SK-N-SH (cell line): ENCODE data around the gene CREB3L4. TPM values are rescaled to one million over a fixed set of nuclear protein-coding genes. Genes with fewer than 3 reads are reported as not detected.

Experiments
- CTCF ChIA-PET: fragments of 300-600, 350-600 bp; formaldehyde crosslinking; extraction: SDS; loops from one replicate; lab custom pipeline; 2021; lab: Yijun Ruan, JAX
- POLR2A ChIA-PET: fragments of 350-600 bp; sonication (Branson Sonifier 250); formaldehyde crosslinking; extraction: SDS; loops from one replicate; lab custom pipeline; 2020; ENCODE audit warnings: antibody characterized with exemption, inconsistent platforms; lab: Yijun Ruan, JAX
- DNase-seq: peaks from one replicate; pipeline ENCODE4 v3.0.0; 2012
- H2AFZ ChIP-seq: fragments of 200-600 bp; sonication (generic); 2 replicates; pipeline ENCODE4 v1.8.1; 2016; ENCODE audit warnings: antibody characterized with exemption, mild to moderate bottlenecking, low read depth
- H3F3A ChIP-seq: fragments of 200-600 bp; sonication (generic); replicated peaks from 2 replicates; pipeline ENCODE3; 2016; ENCODE audit warnings: antibody characterized with exemption, mild to moderate bottlenecking; ENCODE audit not compliant: insufficient read depth
- H3K27ac ChIP-seq, 2 experiments: fragments of 200-500 bp in 1 of 2; fragments of 200-600 bp in 1 of 2; sonication (Bioruptor generic) in 1 of 2; sonication (generic), shearing (Covaris generic) in 1 of 2; 2 replicates each; pipeline versions ENCODE4 v1.5.1 to v1.6.1; 2014 to 2016; ENCODE audit warnings: low read depth in 2 of 2, inconsistent platforms in 1 of 2, low read length in 1 of 2, mild to moderate bottlenecking in 1 of 2, mixed read lengths in 1 of 2
- H3K27me3 ChIP-seq: fragments of 200-600 bp; sonication (generic), shearing (Covaris generic); 2 replicates; pipeline ENCODE4 v1.6.1; 2016; ENCODE audit warnings: mixed run types; ENCODE audit not compliant: insufficient read depth
- H3K36me3 ChIP-seq, 2 experiments: fragments of 200-500 bp in 1 of 2; fragments of 200-600 bp in 1 of 2; sonication (Bioruptor generic) in 1 of 2; sonication (generic) in 1 of 2; replicated peaks in 1 of 2; 2 replicates each; pipeline versions ENCODE3 to v1.5.1; 2014 to 2016; ENCODE audit warnings: low read length in 1 of 2, mild to moderate bottlenecking in 1 of 2; ENCODE audit not compliant: insufficient read depth in 2 of 2, control insufficient read depth in 1 of 2
- H3K4me1 ChIP-seq, 2 experiments: fragments of 200-500 bp in 1 of 2; fragments of 200-600 bp in 1 of 2; sonication (Bioruptor generic) in 1 of 2; sonication (generic), shearing (Covaris generic) in 1 of 2; 2 replicates each; pipeline versions ENCODE4 v1.5.1 to v1.6.1; 2014 to 2016; ENCODE audit warnings: low read depth in 1 of 2, low read length in 1 of 2, mixed run types in 1 of 2; ENCODE audit not compliant: insufficient read depth in 2 of 2, control insufficient read depth in 1 of 2
- H3K4me2 ChIP-seq: fragments of 200-600 bp; sonication (generic), shearing (Covaris generic); 2 replicates; pipeline ENCODE4 v1.6.1; 2017; ENCODE audit warnings: mixed run types
- H3K4me3 ChIP-seq, 2 experiments: fragments of 200-500 bp in 1 of 2; fragments of 200-600 bp in 1 of 2; sonication (Bioruptor generic) in 1 of 2; sonication (generic), shearing (Covaris generic) in 1 of 2; 2 replicates each; pipeline versions ENCODE4 v1.5.1 to v1.8.1; 2014 to 2016; ENCODE audit warnings: low read depth in 2 of 2, inconsistent platforms in 1 of 2, low read length in 1 of 2, mild to moderate bottlenecking in 1 of 2, mixed read lengths in 1 of 2, moderate library complexity in 1 of 2
- H3K79me2 ChIP-seq: fragments of 200-600 bp; sonication (generic); 2 replicates; pipeline ENCODE4 v1.8.1; 2017; ENCODE audit warnings: mild to moderate bottlenecking; ENCODE audit not compliant: insufficient read depth
- H3K9ac ChIP-seq: fragments of 200-600 bp; sonication (generic); 2 replicates; pipeline ENCODE4 v1.6.1; 2017; ENCODE audit warnings: mixed run types
- H3K9me2 ChIP-seq: fragments of 200-600 bp; sonication (generic); 2 replicates; pipeline ENCODE4 v1.6.1; 2017; ENCODE audit warnings: mixed run types
- H3K9me3 ChIP-seq: fragments of 200-600 bp; sonication (generic); 2 replicates; pipeline ENCODE4 v1.6.1; 2017; ENCODE audit warnings: mixed run types, mild to moderate bottlenecking, moderate library complexity
- H4K20me1 ChIP-seq: fragments of 200-600 bp; sonication (generic); 2 replicates; pipeline ENCODE4 v1.6.1; 2017; ENCODE audit warnings: mild to moderate bottlenecking, mixed run types; ENCODE audit not compliant: insufficient read depth
- CHD2 ChIP-seq: fragments of 150-350 bp; IDR thresholded peaks from 2 replicates; pipeline ENCODE4 v1.6.1; 2018; ENCODE audit warnings: low read length; ENCODE audit not compliant: partially characterized antibody
- EP300 ChIP-seq, 2 experiments: IDR thresholded peaks; 2 replicates each; pipeline versions ENCODE4 v1.4.0 to v1.6.1; 2012; ENCODE audit warnings: borderline replicate concordance in 1 of 2, low read depth in 1 of 2, low read length in 1 of 2
- FOXM1 ChIP-seq: IDR thresholded peaks from 2 replicates; pipeline ENCODE4 v1.4.0; 2012; ENCODE audit warnings: low read depth, mild to moderate bottlenecking
- JUND ChIP-seq: IDR thresholded peaks from 2 replicates; pipeline ENCODE4 v1.4.0; 2012
- MEF2A ChIP-seq: IDR thresholded peaks from 2 replicates; pipeline ENCODE4 v1.4.0; 2012; ENCODE audit warnings: low read depth, borderline replicate concordance
- MXI1 ChIP-seq: IDR thresholded peaks from 2 replicates; pipeline ENCODE4 v1.6.1; 2012; ENCODE audit warnings: mild to moderate bottlenecking, low read depth, low read length, improper control_type of control experiment
- NFIC ChIP-seq: IDR thresholded peaks from 2 replicates; pipeline ENCODE4 v1.4.0; 2012; ENCODE audit warnings: borderline replicate concordance
- NRF1 ChIP-seq: IDR thresholded peaks from 2 replicates; pipeline ENCODE4 v1.6.1; 2012; ENCODE audit warnings: low read depth, mild to moderate bottlenecking, low read length
- POLR2AphosphoS5 ChIP-seq: IDR thresholded peaks from 2 replicates; pipeline ENCODE4 v1.6.1; 2012; ENCODE audit warnings: low read depth, low read length
- RCOR1 ChIP-seq: fragments of 150-350 bp; IDR thresholded peaks from 2 replicates; pipeline ENCODE4 v1.6.1; 2017; ENCODE audit warnings: antibody characterized with exemption, low read length
- REST ChIP-seq: IDR thresholded peaks from 2 replicates; pipeline ENCODE4 v1.6.1; 2012; ENCODE audit warnings: mild to moderate bottlenecking, low read depth, low read length, moderate library complexity
- SIN3A ChIP-seq: IDR thresholded peaks from 2 replicates; pipeline ENCODE4 v1.6.1; 2012; ENCODE audit warnings: low read depth, mild to moderate bottlenecking, low read length, moderate library complexity, borderline replicate concordance
- SMC3 ChIP-seq: IDR thresholded peaks from 2 replicates; pipeline ENCODE4 v1.6.1; 2012; ENCODE audit warnings: low read depth, low read length, improper control_type of control experiment
- TCF12 ChIP-seq: IDR thresholded peaks from 2 replicates; pipeline ENCODE4 v1.4.0; 2012
- TEAD4 ChIP-seq: IDR thresholded peaks from 2 replicates; pipeline ENCODE4 v1.4.0; 2012; ENCODE audit warnings: mild to moderate bottlenecking, borderline replicate concordance; ENCODE audit not compliant: insufficient read depth
- USF1 ChIP-seq: IDR thresholded peaks from 2 replicates; pipeline ENCODE4 v1.4.0; 2012; ENCODE audit warnings: low read depth, borderline replicate concordance
- YY1 ChIP-seq: IDR thresholded peaks from 2 replicates; pipeline ENCODE4 v1.4.0; 2012; ENCODE audit warnings: low read depth, mild to moderate bottlenecking
- ZBTB33 ChIP-seq: IDR thresholded peaks from 2 replicates; pipeline ENCODE4 v1.4.0; 2012; ENCODE audit warnings: low read depth, borderline replicate concordance
- WGBS: methylation state at CpG from one replicate; pipeline ENCODE4 v1.1.6; 2017; ENCODE audit warnings: low lambda C conversion rate; 5-methylcytosine and 5-hydroxymethylcytosine counted together
- polyA plus RNA-seq, 3 experiments: library from polyadenylated mRNA; depleted of rRNA; stranded (reverse); fragments of >200 nt; gene quantifications; 2 replicates each; pipeline ENCODE4 v1.2.3, GENCODE V29; 2012
- TF ChIP-seq, protein P1 (sequence below): IDR thresholded peaks from 2 replicates; pipeline ENCODE4 v1.4.0; 2012; ENCODE audit warnings: low read depth

The CREB3L4 gene
- polyA plus RNA-seq, 1 of the 3 experiments (the other 2 are of a cell fraction) = 12.8 TPM

DNA sequence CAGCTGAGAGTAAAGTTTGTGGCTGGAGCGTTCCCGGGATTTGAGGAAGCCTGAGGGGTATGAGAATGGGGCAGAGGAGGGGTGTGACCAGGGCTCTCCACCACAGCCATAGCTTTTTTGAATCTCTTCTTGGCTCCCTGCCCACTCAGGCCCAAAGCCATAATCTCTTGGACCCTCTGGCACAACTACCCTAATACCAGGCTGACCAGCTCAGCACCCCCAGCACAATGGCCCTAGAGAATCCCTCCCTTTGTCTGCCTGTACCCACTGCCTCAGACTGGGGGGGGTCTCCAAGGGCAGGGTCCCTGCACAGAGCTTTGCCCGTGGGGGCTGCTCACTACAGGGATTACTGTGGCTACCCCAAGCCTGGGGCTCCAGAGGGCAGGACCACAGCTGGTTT is 28.7 kb upstream of the CREB3L4 start (continued):
- TF ChIP-seq, protein P1, sequence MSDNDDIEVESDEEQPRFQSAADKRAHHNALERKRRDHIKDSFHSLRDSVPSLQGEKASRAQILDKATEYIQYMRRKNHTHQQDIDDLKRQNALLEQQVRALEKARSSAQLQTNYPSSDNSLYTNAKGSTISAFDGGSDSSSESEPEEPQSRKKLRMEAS = no peak

GRCh38 chr1:153939476-153939875 is 28.2 kb upstream of the CREB3L4 start:
- no peak overlapping the region for H3K27ac ChIP-seq
- TF ChIP-seq ZBTB33 (no peak), SIN3A (no peak), TEAD4 (no peak), MXI1 (no peak), NRF1 (no peak), POLR2AphosphoS5 (no peak)
- TF ChIP-seq, all 33 proteins: peak for 0
- DNase-seq = peak; percentile 12
- Histone ChIP-seq H3K9ac (no peak overlapping the region), H3K9me2 (no peaks in the 10 kb centered on the region), H3K27me3 (no peaks in the 10 kb centered on the region), H3K4me3 (no peak overlapping the region), H2AFZ (no peak overlapping the region), H4K20me1 (no peaks in the 10 kb centered on the region), H3K4me1 (peaks cover 0 to 6% of the 10 kb centered on the region in 2 experiments; a peak in 1 of 4 replicates), H3K4me2 (no peak overlapping the region), H3K36me3 (peaks cover 7 to 68% of the 10 kb centered on the region in 2 experiments), H3K9me3 (no peaks in the 10 kb centered on the region), H3K79me2 (peaks cover 9% of the 10 kb centered on the region), H3F3A (no peaks in the 10 kb centered on the region)
- ChIA-PET CTCF (interaction anchor here (0.8 to 1.8 kb wide), 6 partner anchors 10 to 142 kb away, joined by 3 to 6 read pairs (median 4); partner anchors contain the start of gene RAB13), POLR2A (interaction anchor here (0.7 to 1.6 kb wide), 3 partner anchors 8 to 28 kb away, joined by 3 to 6 read pairs (median 3); partner anchors contain the start of gene CREB3L4)
- 94% methylated on average over 6 of the region's 12 CpGs for WGBS

GRCh38 chr1:153940756-153941155 is 26.9 kb upstream of the CREB3L4 start:
- H3K4me2 ChIP-seq = no peak overlapping the region
- POLR2A ChIA-PET = no interaction called here
- WGBS = 96% methylated on average over 8 of the region's 8 CpGs
- no peak for TF ChIP-seq RCOR1
- TF ChIP-seq POLR2AphosphoS5 = no peak
- no peak for TF ChIP-seq EP300 (IDR thresholded peaks at IDR 0.05; ENCODE audit: borderline replicate concordance in 1 of 2, low read depth in 1 of 2, low read length in 1 of 2)
- TF ChIP-seq TCF12 = no peak
- TF ChIP-seq REST = no peak
- TF ChIP-seq FOXM1 = no peak
- TF ChIP-seq USF1 = no peak
- no peak for TF ChIP-seq SIN3A
- no peak for TF ChIP-seq SMC3
- TF ChIP-seq YY1 = no peak
- TF ChIP-seq MEF2A = no peak
- no peak for TF ChIP-seq NFIC
- TF ChIP-seq JUND = no peak
- no peak for TF ChIP-seq CHD2
- TF ChIP-seq, protein P1 = no peak

More at GRCh38 chr1:153940756-153941155, 26.9 kb upstream of the CREB3L4 start:
- H3K27me3 ChIP-seq = no peaks in the 10 kb centered on the region
- CTCF ChIA-PET = interaction anchor here (1.7 to 1.8 kb wide), 2 partner anchors 11 to 144 kb away, joined by 4 to 6 read pairs; no protein-coding TSS in a partner anchor
- H4K20me1 ChIP-seq = no peaks in the 10 kb centered on the region
- peaks cover 7 to 61% of the 10 kb centered on the region in 2 experiments for H3K36me3 ChIP-seq
- no peaks in the 10 kb centered on the region for H3F3A ChIP-seq
- H3K79me2 ChIP-seq = peaks cover 21% of the 10 kb centered on the region
- no peak overlapping the region for H2AFZ ChIP-seq
- no peaks in the 10 kb centered on the region for H3K9me2 ChIP-seq
- H3K4me3 ChIP-seq = no peak overlapping the region
- peak; percentile 5 for DNase-seq
- peaks cover 0 to 13% of the 10 kb centered on the region in 2 experiments; a peak in 1 of 4 replicates for H3K4me1 ChIP-seq
- no peak overlapping the region for H3K27ac ChIP-seq
- no peak overlapping the region for H3K9ac ChIP-seq
- no peaks in the 10 kb centered on the region for H3K9me3 ChIP-seq
